ENCODE results near the gene TMEM178B.

DNA sequence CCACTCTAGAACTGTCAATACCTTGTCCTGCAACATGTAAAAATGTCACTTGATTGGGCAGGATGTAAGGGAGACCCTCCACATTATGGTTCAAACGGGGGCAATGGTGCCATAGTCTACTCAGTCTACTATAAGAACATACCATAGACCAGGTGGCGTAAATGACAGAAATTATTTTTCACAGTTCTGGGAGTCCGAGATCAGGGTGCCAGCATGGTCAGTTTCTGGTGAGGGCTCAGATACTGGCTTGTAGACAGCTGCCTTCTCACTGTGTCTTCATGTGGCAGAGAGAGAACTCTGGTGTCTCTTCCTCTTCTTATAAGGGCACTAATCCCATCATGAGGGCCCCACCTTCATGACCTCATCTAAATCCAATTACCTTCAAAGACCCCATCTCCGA is 18.7 kb upstream of the TMEM178B start:
- TF ChIP-seq, protein P1, sequence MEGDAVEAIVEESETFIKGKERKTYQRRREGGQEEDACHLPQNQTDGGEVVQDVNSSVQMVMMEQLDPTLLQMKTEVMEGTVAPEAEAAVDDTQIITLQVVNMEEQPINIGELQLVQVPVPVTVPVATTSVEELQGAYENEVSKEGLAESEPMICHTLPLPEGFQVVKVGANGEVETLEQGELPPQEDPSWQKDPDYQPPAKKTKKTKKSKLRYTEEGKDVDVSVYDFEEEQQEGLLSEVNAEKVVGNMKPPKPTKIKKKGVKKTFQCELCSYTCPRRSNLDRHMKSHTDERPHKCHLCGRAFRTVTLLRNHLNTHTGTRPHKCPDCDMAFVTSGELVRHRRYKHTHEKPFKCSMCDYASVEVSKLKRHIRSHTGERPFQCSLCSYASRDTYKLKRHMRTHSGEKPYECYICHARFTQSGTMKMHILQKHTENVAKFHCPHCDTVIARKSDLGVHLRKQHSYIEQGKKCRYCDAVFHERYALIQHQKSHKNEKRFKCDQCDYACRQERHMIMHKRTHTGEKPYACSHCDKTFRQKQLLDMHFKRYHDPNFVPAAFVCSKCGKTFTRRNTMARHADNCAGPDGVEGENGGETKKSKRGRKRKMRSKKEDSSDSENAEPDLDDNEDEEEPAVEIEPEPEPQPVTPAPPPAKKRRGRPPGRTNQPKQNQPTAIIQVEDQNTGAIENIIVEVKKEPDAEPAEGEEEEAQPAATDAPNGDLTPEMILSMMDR (IDR thresholded peaks at IDR 0.05), result no peak
- no peak for TF ChIP-seq EZH2 (IDR thresholded peaks at IDR 0.05; ENCODE audit: borderline replicate concordance, insufficient read depth, low read depth, low read length, poor library complexity, severe bottlenecking)

All from B cell (primary cell).